Sigmoid colon (tissue), 7 donors: ENCODE results near the gene TSPYL4. TPM values are rescaled to one million over a fixed set of nuclear protein-coding genes. Genes with fewer than 3 reads are reported as not detected.

ENCODE experiments used
- DNase-seq: peaks from one replicate; pipeline ENCODE4 v3.0.0-alpha.2; 2019
- H3K27ac ChIP-seq, 4 donors: fragments of 200-600 bp; sonication (generic); one replicate each; pipeline ENCODE4 v1.5.1; 2016 to 2019; ENCODE audit warnings: mild to moderate bottlenecking in 1 of 4
- H3K27me3 ChIP-seq, 3 donors: fragments of 200-600 bp; sonication (generic); one replicate each; pipeline ENCODE4 v1.5.1; 2019; ENCODE audit warnings: mild to moderate bottlenecking in 1 of 3
- H3K36me3 ChIP-seq, 4 donors: fragments of 200-600 bp; sonication (generic); one replicate each; pipeline ENCODE4 v1.5.1; 2016 to 2019
- H3K4me1 ChIP-seq, 4 donors: fragments of 200-600 bp; sonication (generic); one replicate each; pipeline ENCODE4 v1.5.1; 2017 to 2019
- H3K4me3 ChIP-seq, 4 donors: fragments of 200-600 bp; sonication (generic); one replicate each; pipeline ENCODE4 v1.5.1; 2017 to 2019; ENCODE audit warnings: mild to moderate bottlenecking in 2 of 4, moderate library complexity in 1 of 4
- H3K9me3 ChIP-seq, 4 donors: fragments of 200-600 bp in 3 of 4; sonication (generic) in 3 of 4; one replicate each; pipeline versions ENCODE4 v1.5.1 to v1.6.1; 2013 to 2019
- EP300 ChIP-seq, 4 donors: sonication (generic); formaldehyde crosslinking; IDR thresholded peaks; one replicate each; pipeline ENCODE4 v1.6.1; 2017; ENCODE audit warnings: antibody characterized with exemption in 4 of 4
- POLR2A ChIP-seq, 2 donors: fragments of 450-650 bp; IDR thresholded peaks; one replicate each; pipeline ENCODE4 v1.6.1; 2016; ENCODE audit warnings: antibody characterized with exemption in 2 of 2, mild to moderate bottlenecking in 2 of 2, moderate library complexity in 2 of 2
- POLR2AphosphoS5 ChIP-seq, 4 donors: sonication (generic); formaldehyde crosslinking; IDR thresholded peaks; one replicate each; pipeline ENCODE4 v1.6.1; 2017; ENCODE audit warnings: antibody characterized with exemption in 4 of 4
- WGBS, 2 donors: extraction: QIAGEN DNeasy Blood & Tissue Kit; methylation state at CpG; one replicate each; pipeline ENCODE4 v1.1.7; 2013; 5-methylcytosine and 5-hydroxymethylcytosine counted together
- intact Hi-C: fragments of 100-400 bp; cut with DNase I; formaldehyde crosslinking; loops from one replicate; pipeline ENCODE4 v1.15.1; 2023
- polyA plus RNA-seq, 3 donors: library from polyadenylated mRNA; stranded (reverse); fragments of 200-250 nt; gene quantifications; one replicate each; pipeline ENCODE4 v1.2.3, GENCODE V29; 2013
- total RNA-seq, 4 donors: library from RNA; depleted of rRNA; stranded (reverse); fragments of >200 nt; gene quantifications; one replicate each; pipeline ENCODE4 v1.1.0, GENCODE V29; 2016
- TF ChIP-seq, protein P1 (sequence below), 4 experiments: fragments of 450-650 bp in 3 of 4; fragments of 200-600 bp in 1 of 4; IDR thresholded peaks; one replicate each; pipeline ENCODE4 v1.5.1; 2016 to 2019; ENCODE audit warnings: antibody characterized with exemption in 4 of 4, mild to moderate bottlenecking in 3 of 4, moderate library complexity in 2 of 4
- donor health status: healthy with polysubstance abuse.
- donor health status: Bipolar disorder and iron deficiency.
- donor health status: healthy.

Gene TSPYL4
- total and polyA plus RNA-seq, 7 donors: 3.0 to 18.5 (median 15.1) TPM

GRCh38 chr6:116280933-116281316 is 27.1 kb upstream of the TSPYL4 start:
- H3K4me1 ChIP-seq: peaks cover 0 to 41% (median 35%) of the 10 kb centered on the region in 4 donors
- H3K27ac ChIP-seq: peak overlapping the region; percentile 98 to 100 (median 99)
- H3K9me3 ChIP-seq: no peaks in the 10 kb centered on the region
- peaks cover 0 to 5% (median 0%) of the 10 kb centered on the region in 4 donors for H3K36me3 ChIP-seq
- intact Hi-C loops: no loop called here
- H3K4me3 ChIP-seq: no peak overlapping the region
- WGBS, 2 donors: 92 to 94% methylated on average over 5 of the region's 5 CpGs
- DNase-seq: no peak
- no peaks in the 10 kb centered on the region for H3K27me3 ChIP-seq
- no peak for TF ChIP-seq POLR2A (IDR thresholded peaks at IDR 0.05)
- no peak for TF ChIP-seq EP300 (IDR thresholded peaks at IDR 0.05)
- TF ChIP-seq, protein P1, sequence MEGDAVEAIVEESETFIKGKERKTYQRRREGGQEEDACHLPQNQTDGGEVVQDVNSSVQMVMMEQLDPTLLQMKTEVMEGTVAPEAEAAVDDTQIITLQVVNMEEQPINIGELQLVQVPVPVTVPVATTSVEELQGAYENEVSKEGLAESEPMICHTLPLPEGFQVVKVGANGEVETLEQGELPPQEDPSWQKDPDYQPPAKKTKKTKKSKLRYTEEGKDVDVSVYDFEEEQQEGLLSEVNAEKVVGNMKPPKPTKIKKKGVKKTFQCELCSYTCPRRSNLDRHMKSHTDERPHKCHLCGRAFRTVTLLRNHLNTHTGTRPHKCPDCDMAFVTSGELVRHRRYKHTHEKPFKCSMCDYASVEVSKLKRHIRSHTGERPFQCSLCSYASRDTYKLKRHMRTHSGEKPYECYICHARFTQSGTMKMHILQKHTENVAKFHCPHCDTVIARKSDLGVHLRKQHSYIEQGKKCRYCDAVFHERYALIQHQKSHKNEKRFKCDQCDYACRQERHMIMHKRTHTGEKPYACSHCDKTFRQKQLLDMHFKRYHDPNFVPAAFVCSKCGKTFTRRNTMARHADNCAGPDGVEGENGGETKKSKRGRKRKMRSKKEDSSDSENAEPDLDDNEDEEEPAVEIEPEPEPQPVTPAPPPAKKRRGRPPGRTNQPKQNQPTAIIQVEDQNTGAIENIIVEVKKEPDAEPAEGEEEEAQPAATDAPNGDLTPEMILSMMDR (IDR thresholded peaks at IDR 0.05): no peak
- TF ChIP-seq POLR2AphosphoS5 (IDR thresholded peaks at IDR 0.05): no peak

DNA sequence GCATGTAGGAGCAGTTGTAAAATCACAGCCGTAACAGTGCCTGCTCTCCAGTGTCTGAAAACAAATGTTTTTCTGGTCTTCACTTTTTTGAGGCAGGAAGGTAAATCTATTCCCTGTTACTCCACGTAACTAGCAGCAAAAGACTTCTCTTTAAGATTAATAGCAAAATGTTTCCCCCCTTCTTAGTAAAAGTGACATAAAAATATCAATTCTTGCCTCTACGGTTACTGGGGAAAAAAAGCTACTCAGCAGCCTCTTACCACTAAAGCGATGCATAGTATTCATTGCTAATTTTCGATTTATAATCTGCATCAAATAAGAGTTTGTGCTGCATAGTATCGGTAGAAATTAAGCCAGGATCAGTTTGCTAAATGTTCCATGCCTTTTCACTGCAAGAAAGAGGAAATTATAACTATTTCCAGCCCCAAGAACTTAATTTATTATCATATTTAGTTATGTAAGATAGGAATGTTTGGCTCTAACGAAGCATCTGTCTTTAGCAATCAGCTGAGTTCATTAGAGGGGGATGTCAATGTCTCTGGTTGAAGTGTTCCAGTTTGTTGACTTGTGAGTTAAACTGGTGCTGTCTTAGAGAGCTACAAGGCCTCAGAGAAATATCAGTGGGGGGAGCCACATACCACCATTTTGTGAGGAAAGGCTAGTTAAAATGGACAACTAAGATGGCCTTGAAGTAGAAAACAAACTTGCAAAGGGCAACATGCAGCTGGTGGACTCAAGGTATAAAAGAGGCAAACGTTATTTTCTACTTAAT is 26.5 kb upstream of the TSPYL4 start:
- TF ChIP-seq POLR2AphosphoS5 (IDR thresholded peaks at IDR 0.05): no peak
- TF ChIP-seq POLR2A (IDR thresholded peaks at IDR 0.05): no peak
- TF ChIP-seq, protein P1 (IDR thresholded peaks at IDR 0.05): no peak
- no peak for TF ChIP-seq EP300 (IDR thresholded peaks at IDR 0.05)
- intact Hi-C loops: no loop called here
- Histone ChIP-seq H3K4me3 (peak overlapping the region; percentile 87 to 94 (median 92)), H3K36me3 (peaks cover 0 to 5% (median 0%) of the 10 kb centered on the region in 4 donors), H3K27ac (peak overlapping the region; percentile 98 to 100 (median 99)), H3K4me1 (peaks cover 0 to 46% (median 41%) of the 10 kb centered on the region in 4 donors), H3K27me3 (no peaks in the 10 kb centered on the region), H3K9me3 (no peaks in the 10 kb centered on the region)
- WGBS, 2 donors: 9 to 13% methylated on average over 8 of the region's 8 CpGs
- no peak for DNase-seq

- TF ChIP-seq EP300 (IDR thresholded peaks at IDR 0.05) (no peak), POLR2AphosphoS5 (IDR thresholded peaks at IDR 0.05) (peak; percentile 99 to 100 (median 99)), POLR2A (IDR thresholded peaks at IDR 0.05) (peak; percentile 98)
- TF ChIP-seq, protein P1 (IDR thresholded peaks at IDR 0.05): no peak
- peak; percentile 98 for DNase-seq
- Histone ChIP-seq H3K4me3 (peak within 1 kb of the TSS; percentile 87 to 94 (median 92)), H3K4me1 (peaks cover 0 to 55% (median 49%) of the 10 kb centered on the region in 4 donors), H3K27me3 (no peaks in the 10 kb centered on the region), H3K9me3 (no peaks in the 10 kb centered on the region), H3K27ac (peak within 1 kb of the TSS; percentile 98 to 100 (median 99)), H3K36me3 (peaks cover 0 to 5% (median 1%) of the 10 kb centered on the region in 4 donors)
- 0% methylated on average over 71 of the region's 71 CpGs for WGBS, 2 donors
- intact Hi-C loops: loop anchor here (1.0 to 5.0 kb wide), 4 partner anchors 25 to 293 kb away; partner anchors contain the start of genes CALHM5, RWDD1 and TSPYL4
Measured at GRCh38 chr6:116279232-116280160, 25.6 kb upstream of the TSPYL4 start, which contains the start of gene TSPYL1. Gene TSPYL1 (minus strand): TSS chr6:116279930. CDS start chr6:116279830, 100 bp downstream.

DNA sequence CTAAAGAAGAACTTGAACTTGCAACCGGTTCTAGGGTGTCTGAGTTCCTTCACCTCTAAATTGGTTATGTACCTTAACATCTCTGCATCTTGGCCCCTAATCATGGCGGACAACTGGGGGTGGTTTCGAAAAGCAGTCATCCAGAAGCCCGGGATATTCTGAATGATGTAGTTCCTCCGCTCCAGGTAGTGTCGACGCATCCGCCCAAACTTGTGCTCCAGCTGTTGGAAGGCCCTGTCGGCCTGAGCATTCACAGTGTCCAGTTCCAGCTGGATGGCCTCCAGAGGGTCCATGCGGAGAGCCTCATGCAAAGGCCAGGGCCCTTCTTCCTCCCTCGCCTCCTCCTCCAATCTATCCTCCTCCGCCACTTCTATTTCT is 25.0 kb upstream of the TSPYL4 start:
- H3K27ac ChIP-seq: peak overlapping the region; percentile 98 to 100 (median 99)
- DNase-seq: peak; percentile 88
- H3K27me3 ChIP-seq: no peaks in the 10 kb centered on the region
- intact Hi-C loops: loop anchor here (1.0 to 5.0 kb wide), 4 partner anchors 24 to 293 kb away; partner anchors contain the start of genes CALHM5, RWDD1 and TSPYL4
- peaks cover 0 to 61% (median 51%) of the 10 kb centered on the region in 4 donors for H3K4me1 ChIP-seq
- 3 to 13% methylated on average over 12 of the region's 12 CpGs for WGBS, 2 donors
- peak overlapping the region; percentile 87 to 94 (median 92) for H3K4me3 ChIP-seq
- H3K9me3 ChIP-seq: no peaks in the 10 kb centered on the region
- TF ChIP-seq, protein P1 (IDR thresholded peaks at IDR 0.05): no peak
- TF ChIP-seq EP300 (IDR thresholded peaks at IDR 0.05) (no peak), POLR2AphosphoS5 (IDR thresholded peaks at IDR 0.05) (no peak), POLR2A (IDR thresholded peaks at IDR 0.05) (no peak)
- H3K36me3 ChIP-seq: peaks cover 0 to 11% (median 4%) of the 10 kb centered on the region in 4 donors
